GM19043 (cell line): Measurements from ENCODE around the gene R3HDM4.

ENCODE experiments used
- ATAC-seq: cut with Tn5 transposase; IDR thresholded peaks from one replicate; pipeline ENCODE4 v1.9.1; 2021; ENCODE audit warnings: low read depth; ENCODE audit not compliant: unreplicated experiment

R3HDM4 gene

GRCh38 chr19:917323-918151, 4.5 kb upstream of the R3HDM4 start, which contains the start of gene KISS1R:
TSS of gene KISS1R (plus strand) at chr19:917333. CDS start at chr19:917503, 170 bp downstream.
- no peak for ATAC-seq

- ATAC-seq, result no peak
Measured at GRCh38 chr19:916645-917322, 3.8 kb upstream of the R3HDM4 start.

GRCh38 chr19:912181-913079, 589 bp downstream of the R3HDM4 start:
- ATAC-seq, result no peak

GRCh38 chr19:911197-912033, 1.6 kb downstream of the R3HDM4 start:
- no peak for ATAC-seq

- no peak for ATAC-seq
Measured at GRCh38 chr19:907183-907853, 5.7 kb downstream of the R3HDM4 start.

GRCh38 chr19:906480-906879, 6.5 kb downstream of the R3HDM4 start:
- ATAC-seq, result no peak

- no peak for ATAC-seq
Measured at GRCh38 chr19:904545-904944, 8.5 kb downstream of the R3HDM4 start.

- ATAC-seq, result no peak
Measured at GRCh38 chr19:903266-903797, 9.7 kb downstream of the R3HDM4 start.

GRCh38 chr19:902446-903226, 10.4 kb downstream of the R3HDM4 start:
- ATAC-seq, result no peak

- ATAC-seq, result no peak
Measured at GRCh38 chr19:902093-902370, 11.0 kb downstream of the R3HDM4 start.

- ATAC-seq, result no peak
Measured at GRCh38 chr19:901216-902092, 11.6 kb downstream of the R3HDM4 start.

- no peak for ATAC-seq
Measured at GRCh38 chr19:900302-901111, 12.5 kb downstream of the R3HDM4 start.

- ATAC-seq, result no peak
Measured at GRCh38 chr19:900043-900301, 13.0 kb downstream of the R3HDM4 start.

GRCh38 chr19:899336-900042, 13.5 kb downstream of the R3HDM4 start:
- ATAC-seq, result no peak

GRCh38 chr19:898663-899062, 14.4 kb downstream of the R3HDM4 start:
- no peak for ATAC-seq

- ATAC-seq, result no peak
Measured at GRCh38 chr19:897442-898039, 15.5 kb downstream of the R3HDM4 start.
